ENCODE results near the gene DOHH. TPM values are rescaled to one million over a fixed set of nuclear protein-coding genes. Genes with fewer than 3 reads are reported as not detected.

Gene DOHH
- total and polyA plus RNA-seq, 2 experiments from 2014 or later = 19.0 to 34.7 TPM

- no peak overlapping the region for H3K27ac Mint-ChIP-seq
- H3K4me3 Mint-ChIP-seq = no peak overlapping the region
- H3K9me2 ChIP-seq (ENCODE audit: insufficient read depth) = no peaks in the 10 kb centered on the region
- TF ChIP-seq NANOG (IDR thresholded peaks at IDR 0.05; ENCODE audit: borderline replicate concordance) (no peak), EZH2phosphoT487 (IDR thresholded peaks at IDR 0.05; ENCODE audit: unreplicated experiment) (no peak), POLR2AphosphoS5 (IDR thresholded peaks at IDR 0.05; ENCODE audit: low read depth) (no peak), JUNB (IDR thresholded peaks at IDR 0.05; ENCODE audit: unreplicated experiment) (no peak), STAT1 (IDR thresholded peaks at IDR 0.05; ENCODE audit: unreplicated experiment) (no peak), CTCF (conservative IDR thresholded peaks at IDR 0.05; ENCODE audit: low read depth in 2 of 2) (peak; percentile 28 to 66), CREB1 (CRISPR knock-in tag; IDR thresholded peaks at IDR 0.05; ENCODE audit: low read depth) (no peak)
- no peak overlapping the region for H3K4me2 ChIP-seq
- peaks cover 11% of the 10 kb centered on the region; the same call in 2 of the 3 replicates for H3K36me3 Mint-ChIP-seq (ENCODE audit: low read depth)
- DNase-seq (ENCODE audit: low spot score) (peak; percentile 47), ATAC-seq (no peak)
- no peaks in the 10 kb centered on the region; the same call in 2 of the 3 replicates for H3K9me3 Mint-ChIP-seq
- no peaks in the 10 kb centered on the region for H3K36me3 ChIP-seq (ENCODE audit: insufficient read depth)
- H3K27ac ChIP-seq (ENCODE audit: low read depth) = no peak overlapping the region
- H3F3A ChIP-seq (replicated peaks; ENCODE audit: low read depth) = no peaks in the 10 kb centered on the region
- peaks cover 8% of the 10 kb centered on the region for H3K4me1 ChIP-seq (ENCODE audit: insufficient read depth)
- H3K27me3 ChIP-seq (ENCODE audit: insufficient read depth) = no peaks in the 10 kb centered on the region
- peaks cover 14% of the 10 kb centered on the region for H3K4me1 Mint-ChIP-seq
- H4K20me1 ChIP-seq (replicated peaks; ENCODE audit: insufficient read depth) = peaks cover 7% of the 10 kb centered on the region; the same call in 1 of the 2 replicates
- no peak overlapping the region for H3K4me3 ChIP-seq
- no peak overlapping the region for H2AFZ ChIP-seq
- H3K27me3 Mint-ChIP-seq (ENCODE audit: insufficient read depth, low read depth, poor library complexity) = peaks cover 27% of the 10 kb centered on the region
- H3K79me2 ChIP-seq (replicated peaks; ENCODE audit: insufficient read depth) = peaks cover 55% of the 10 kb centered on the region
These were observed 10.3 kb upstream of the DOHH start for GRCh38 chr19:3510727-3511126.

- H3K79me2 ChIP-seq (replicated peaks; ENCODE audit: insufficient read depth) = peaks cover 49% of the 10 kb centered on the region
- no peak overlapping the region for H3K27ac Mint-ChIP-seq
- H3K9me3 Mint-ChIP-seq = no peaks in the 10 kb centered on the region
- H4K20me1 ChIP-seq (replicated peaks; ENCODE audit: insufficient read depth) = peaks cover 7% of the 10 kb centered on the region; the same call in 1 of the 2 replicates
- peaks cover 27% of the 10 kb centered on the region for H3K27me3 Mint-ChIP-seq (ENCODE audit: insufficient read depth, low read depth, poor library complexity)
- no peak overlapping the region for H3K27ac ChIP-seq (ENCODE audit: low read depth)
- peaks cover 15% of the 10 kb centered on the region for H3K4me1 ChIP-seq (ENCODE audit: insufficient read depth)
- no peak for DNase-seq (ENCODE audit: low spot score)
- peaks cover 13% of the 10 kb centered on the region for H3K4me1 Mint-ChIP-seq
- H3K27me3 ChIP-seq (ENCODE audit: insufficient read depth) = no peaks in the 10 kb centered on the region
- peak overlapping the region; percentile 3; the same call in 1 of the 3 replicates for H3K4me3 Mint-ChIP-seq
- no peak for ATAC-seq
- TF ChIP-seq ETS1 (IDR thresholded peaks at IDR 0.05) (no peak), NANOG (IDR thresholded peaks at IDR 0.05; ENCODE audit: borderline replicate concordance) (no peak), EZH2 (IDR thresholded peaks at IDR 0.05; ENCODE audit: low read depth, unreplicated experiment) (no peak), JUNB (IDR thresholded peaks at IDR 0.05; ENCODE audit: unreplicated experiment) (no peak), EZH2phosphoT487 (IDR thresholded peaks at IDR 0.05; ENCODE audit: unreplicated experiment) (no peak), POLR2AphosphoS5 (IDR thresholded peaks at IDR 0.05; ENCODE audit: low read depth) (no peak), CREB1 (CRISPR knock-in tag; IDR thresholded peaks at IDR 0.05; ENCODE audit: low read depth) (no peak), ZNF331 (CRISPR knock-in tag; IDR thresholded peaks at IDR 0.05; ENCODE audit: low read depth) (no peak), CTCF (conservative IDR thresholded peaks at IDR 0.05; ENCODE audit: low read depth in 2 of 2) (no peak), ZNF114 (CRISPR knock-in tag; IDR thresholded peaks at IDR 0.05) (no peak), REST (IDR thresholded peaks at IDR 0.05; ENCODE audit: unreplicated experiment) (no peak), STAT1 (IDR thresholded peaks at IDR 0.05; ENCODE audit: unreplicated experiment) (no peak)
- no peak overlapping the region for H2AFZ ChIP-seq
- no peaks in the 10 kb centered on the region for H3K36me3 ChIP-seq (ENCODE audit: insufficient read depth)
- H3K4me3 ChIP-seq = no peak overlapping the region
- H3K36me3 Mint-ChIP-seq (ENCODE audit: low read depth) = peaks cover 11% of the 10 kb centered on the region; the same call in 2 of the 3 replicates
- no peaks in the 10 kb centered on the region for H3K9me2 ChIP-seq (ENCODE audit: insufficient read depth)
- no peaks in the 10 kb centered on the region for H3F3A ChIP-seq (replicated peaks; ENCODE audit: low read depth)
- no peak overlapping the region for H3K4me2 ChIP-seq
These were observed 9.1 kb upstream of the DOHH start for GRCh38 chr19:3509566-3509989.
